OCI-LY7 (cell line): ENCODE results near the gene PGAP3. TPM values are rescaled to one million over a fixed set of nuclear protein-coding genes. Genes with fewer than 3 reads are reported as not detected.

Experiments
- BruUV-seq: library from RNA; stranded (reverse); fragments of 400-500 nt; replicated peaks from 2 replicates; lab custom pipeline; 2021; lab: Mats Ljungman, UMichigan
- CTCF ChIA-PET: fragments of 300-600 bp; sonication (Branson Sonifier 250); formaldehyde crosslinking; loops from one replicate; lab custom pipeline; 2022; ENCODE audit warnings: antibody characterized with exemption; ENCODE audit not compliant: unreplicated experiment; lab: Charles Lee
- POLR2A ChIA-PET: fragments of 300-600 bp; sonication (Branson Sonifier 250); formaldehyde crosslinking; loops from one replicate; lab custom pipeline; 2022; ENCODE audit warnings: antibody characterized with exemption; lab: Charles Lee
- DNase-seq: peaks from one replicate; pipeline ENCODE4 v3.0.0-alpha.2; 2015; ENCODE audit warnings: low spot score
- H2AFZ ChIP-seq: fragments of 200-600 bp; sonication (generic), shearing (Covaris generic); 2 replicates; pipeline ENCODE4 v1.6.1; 2014; ENCODE audit warnings: mild to moderate bottlenecking, antibody characterized with exemption, low read length, moderate library complexity
- H3K27ac ChIP-seq: fragments of 200-600 bp; sonication (generic); 2 replicates; pipeline ENCODE4 v1.5.1; 2014; ENCODE audit warnings: mixed run types, low read depth, mild to moderate bottlenecking, moderate library complexity, low read length, inconsistent platforms; ENCODE audit not compliant: poor library complexity, severe bottlenecking
- H3K36me3 ChIP-seq: fragments of 200-600 bp; sonication (generic); 2 replicates; pipeline ENCODE4 v1.6.1; 2014; ENCODE audit warnings: mild to moderate bottlenecking, antibody characterized with exemption, low read length, moderate library complexity, mixed read lengths; ENCODE audit not compliant: insufficient read depth
- H3K4me1 ChIP-seq: fragments of 200-600 bp; sonication (generic); 2 replicates; pipeline ENCODE4 v1.5.1; 2014; ENCODE audit warnings: mild to moderate bottlenecking, low read length; ENCODE audit not compliant: insufficient read depth, poor library complexity, severe bottlenecking
- H3K4me2 ChIP-seq: fragments of 200-600 bp; sonication (generic); 2 replicates; pipeline ENCODE4 v1.6.1; 2014; ENCODE audit warnings: mild to moderate bottlenecking, low read length
- H3K4me3 ChIP-seq: fragments of 200-600 bp; sonication (generic); 2 replicates; pipeline ENCODE4 v1.5.1; 2014; ENCODE audit warnings: mild to moderate bottlenecking, low read depth, low read length; ENCODE audit not compliant: poor library complexity, severe bottlenecking
- H3K79me2 ChIP-seq: fragments of 200-600 bp; sonication (generic); 2 replicates; pipeline ENCODE4 v1.6.1; 2016; ENCODE audit warnings: low read depth, mild to moderate bottlenecking, low read length, moderate library complexity, mixed read lengths; ENCODE audit not compliant: insufficient read depth
- H3K9me2 ChIP-seq: fragments of 200-600 bp; sonication (generic); 2 replicates; pipeline ENCODE4 v1.6.1; 2016; ENCODE audit warnings: mild to moderate bottlenecking, low read length, mixed read lengths; ENCODE audit not compliant: insufficient read depth
- H3K9me3 ChIP-seq: fragments of 200-600 bp; sonication (generic); 2 replicates; pipeline ENCODE4 v1.6.1; 2014; ENCODE audit warnings: mild to moderate bottlenecking, mixed run types, low read length, mixed read lengths
- H4K20me1 ChIP-seq: fragments of 200-600 bp; sonication (generic); 2 replicates; pipeline ENCODE4 v1.6.1; 2014; ENCODE audit warnings: mild to moderate bottlenecking, antibody characterized with exemption, low read length, moderate library complexity, mixed read lengths; ENCODE audit not compliant: insufficient read depth
- EZH2phosphoT487 ChIP-seq: fragments of 200-600 bp; sonication (generic); IDR thresholded peaks from 2 replicates; pipeline ENCODE4 v1.6.1; 2018; ENCODE audit warnings: low read depth, borderline replicate concordance, mild to moderate bottlenecking, mixed run types, antibody characterized with exemption, low read length, moderate library complexity, mixed read lengths
- intact Hi-C: fragments of 100-400 bp; cut with micrococcal nuclease; formaldehyde crosslinking; loops from one replicate; pipeline ENCODE4 v1.10.0; 2022; ENCODE audit not compliant: unreplicated experiment
- total RNA-seq, 2 experiments: library from RNA; depleted of rRNA in 1 of 2; stranded (reverse); fragments of >200 nt in 1 of 2; shearing (Covaris generic) in 1 of 2; gene quantifications; 2 replicates each; pipeline ENCODE4 v1.2.3, GENCODE V29; 2014 to 2022
- TF ChIP-seq, protein P1 (sequence below): fragments of 200-600 bp; sonication (generic); conservative IDR thresholded peaks from 2 replicates; pipeline ENCODE4 v1.5.1; 2014; ENCODE audit warnings: mild to moderate bottlenecking, antibody characterized with exemption, low read length, moderate library complexity, mixed read lengths

Gene PGAP3
- total RNA-seq, 2 experiments from 2014 or later: 8.7 to 9.2 TPM

DNA sequence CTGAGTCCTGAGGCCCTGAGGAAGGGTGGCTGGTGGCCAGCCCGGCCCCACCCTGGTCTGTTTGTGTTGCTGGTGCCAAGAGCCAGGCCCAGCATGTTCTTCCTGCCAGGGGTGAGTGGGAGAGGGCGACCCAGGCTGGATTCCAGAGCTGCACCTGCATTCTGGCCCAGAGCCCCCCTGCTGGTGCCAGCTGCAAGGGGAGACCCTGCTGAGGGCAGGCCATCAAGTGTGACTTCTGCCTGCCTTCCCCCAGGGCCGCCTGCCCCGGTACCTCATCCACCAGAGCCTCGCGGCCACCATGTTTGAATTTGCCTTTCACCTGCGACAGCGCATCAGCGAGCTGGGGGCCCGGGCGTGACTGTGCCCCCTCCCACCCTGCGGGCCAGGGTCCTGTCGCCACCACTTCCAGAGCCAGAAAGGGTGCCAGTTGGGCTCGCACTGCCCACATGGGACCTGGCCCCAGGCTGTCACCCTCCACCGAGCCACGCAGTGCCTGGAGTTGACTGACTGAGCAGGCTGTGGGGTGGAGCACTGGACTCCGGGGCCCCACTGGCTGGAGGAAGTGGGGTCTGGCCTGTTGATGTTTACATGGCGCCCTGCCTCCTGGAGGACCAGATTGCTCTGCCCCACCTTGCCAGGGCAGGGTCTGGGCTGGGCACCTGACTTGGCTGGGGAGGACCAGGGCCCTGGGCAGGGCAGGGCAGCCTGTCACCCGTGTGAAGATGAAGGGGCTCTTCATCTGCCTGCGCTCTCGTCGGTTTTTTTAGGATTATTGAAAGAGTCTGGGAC lies 25.1 kb downstream of the PGAP3 start:
- TF ChIP-seq, protein P1, sequence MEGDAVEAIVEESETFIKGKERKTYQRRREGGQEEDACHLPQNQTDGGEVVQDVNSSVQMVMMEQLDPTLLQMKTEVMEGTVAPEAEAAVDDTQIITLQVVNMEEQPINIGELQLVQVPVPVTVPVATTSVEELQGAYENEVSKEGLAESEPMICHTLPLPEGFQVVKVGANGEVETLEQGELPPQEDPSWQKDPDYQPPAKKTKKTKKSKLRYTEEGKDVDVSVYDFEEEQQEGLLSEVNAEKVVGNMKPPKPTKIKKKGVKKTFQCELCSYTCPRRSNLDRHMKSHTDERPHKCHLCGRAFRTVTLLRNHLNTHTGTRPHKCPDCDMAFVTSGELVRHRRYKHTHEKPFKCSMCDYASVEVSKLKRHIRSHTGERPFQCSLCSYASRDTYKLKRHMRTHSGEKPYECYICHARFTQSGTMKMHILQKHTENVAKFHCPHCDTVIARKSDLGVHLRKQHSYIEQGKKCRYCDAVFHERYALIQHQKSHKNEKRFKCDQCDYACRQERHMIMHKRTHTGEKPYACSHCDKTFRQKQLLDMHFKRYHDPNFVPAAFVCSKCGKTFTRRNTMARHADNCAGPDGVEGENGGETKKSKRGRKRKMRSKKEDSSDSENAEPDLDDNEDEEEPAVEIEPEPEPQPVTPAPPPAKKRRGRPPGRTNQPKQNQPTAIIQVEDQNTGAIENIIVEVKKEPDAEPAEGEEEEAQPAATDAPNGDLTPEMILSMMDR: no peak
- no peak for TF ChIP-seq EZH2phosphoT487
- Histone ChIP-seq H3K9me2 (no peaks in the 10 kb centered on the region), H3K4me3 (no peak overlapping the region), H3K4me1 (peaks cover 4% of the 10 kb centered on the region), H3K4me2 (no peak overlapping the region), H2AFZ (no peak overlapping the region), H3K27ac (no peak overlapping the region), H3K79me2 (no peaks in the 10 kb centered on the region), H3K9me3 (no peaks in the 10 kb centered on the region), H3K36me3 (peaks cover 28% of the 10 kb centered on the region; the same call in 1 of the 2 replicates), H4K20me1 (no peaks in the 10 kb centered on the region)
- intact Hi-C loops: no loop called here
- DNase-seq: no peak
- ChIA-PET CTCF (no interaction called here), POLR2A (no interaction called here)
- BruUV-seq: TSS peak; percentile 81

DNA sequence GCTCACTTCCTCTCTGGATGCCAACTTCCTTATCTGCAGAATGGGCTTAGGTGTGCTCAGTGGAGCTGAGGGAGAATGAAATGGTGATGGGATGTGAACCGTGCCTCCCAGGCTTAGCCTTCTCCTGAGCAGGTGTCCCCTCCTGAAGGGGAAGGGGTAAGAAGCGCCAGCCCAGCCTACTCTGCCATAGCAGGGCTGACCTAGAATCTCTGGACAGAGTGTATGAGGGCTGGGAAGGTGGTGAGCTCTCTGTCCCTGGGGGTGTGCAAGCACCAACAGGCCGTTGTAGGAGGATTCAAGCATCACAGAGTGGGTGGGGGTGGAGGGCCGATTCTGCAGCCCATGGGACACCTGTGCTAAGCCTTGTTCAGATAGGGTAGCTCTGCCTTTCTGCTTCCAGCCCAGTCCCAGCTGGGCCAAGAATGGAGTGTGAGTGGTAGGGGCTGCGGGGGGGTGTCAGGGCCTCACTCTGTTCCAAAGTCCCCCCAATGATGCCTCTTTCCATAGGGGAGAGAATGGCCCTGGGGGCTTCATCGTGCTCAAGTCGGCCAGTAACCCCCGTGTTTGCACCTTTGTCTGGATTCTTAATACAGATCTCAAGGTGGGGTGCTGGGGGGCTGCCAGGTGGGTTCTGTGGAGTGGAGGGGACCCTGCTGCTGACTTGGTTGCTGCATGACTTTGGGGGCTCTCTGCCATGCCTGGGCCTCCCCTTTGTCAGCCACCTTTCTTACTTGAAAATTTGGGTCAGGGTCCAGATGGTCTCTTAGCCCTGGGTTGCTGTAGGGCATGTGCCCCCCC lies 25.9 kb downstream of the PGAP3 start:
- POLR2A ChIA-PET: no interaction called here
- Histone ChIP-seq H2AFZ (no peak overlapping the region), H3K36me3 (peaks cover 28% of the 10 kb centered on the region; the same call in 1 of the 2 replicates), H3K4me1 (peaks cover 4% of the 10 kb centered on the region), H3K9me2 (no peaks in the 10 kb centered on the region), H3K4me2 (no peak overlapping the region), H3K27ac (no peak overlapping the region), H3K9me3 (no peaks in the 10 kb centered on the region), H3K79me2 (no peaks in the 10 kb centered on the region), H4K20me1 (no peaks in the 10 kb centered on the region), H3K4me3 (no peak overlapping the region)
- DNase-seq: no peak
- BruUV-seq: no TSS peak
- TF ChIP-seq, protein P1: no peak
- no peak for TF ChIP-seq EZH2phosphoT487
- intact Hi-C loops: no loop called here
- CTCF ChIA-PET: interaction anchor here (0.6 kb wide), 1 partner anchor 20 kb away, joined by 4 read pairs; no protein-coding TSS in a partner anchor
